GM23338 (cell line): Measurements from ENCODE around the gene GRK5. TPM values are rescaled to one million over a fixed set of nuclear protein-coding genes. Genes with fewer than 3 reads are reported as not detected.

Source experiments
- ATAC-seq: fragments of 200-7000 bp; cut with Tn5 transposase; 3 replicates; pipeline ENCODE4 v1.9.1; 2020
- DNase-seq: peaks from one replicate; pipeline ENCODE4 v3.0.0-alpha.2; 2015; ENCODE audit warnings: low spot score
- H2AFZ ChIP-seq: fragments of 200-600 bp; sonication (generic); 2 replicates; pipeline ENCODE4 v1.8.0; 2016; ENCODE audit warnings: antibody characterized with exemption, mild to moderate bottlenecking, moderate library complexity
- H3F3A ChIP-seq: fragments of 200-600 bp; sonication (generic); replicated peaks from 2 replicates; pipeline ENCODE4 v1.8.0; 2017; ENCODE audit warnings: antibody characterized with exemption, mixed run types, low read depth
- H3K27ac ChIP-seq: fragments of 200-600 bp; sonication (generic); 2 replicates; pipeline ENCODE4 v1.6.1; 2016; ENCODE audit warnings: low read depth
- H3K27me3 ChIP-seq: fragments of 200-600 bp; sonication (generic); 2 replicates; pipeline ENCODE4 v1.8.0; 2016; ENCODE audit warnings: mild to moderate bottlenecking, mixed run types, moderate library complexity; ENCODE audit not compliant: insufficient read depth
- H3K36me3 ChIP-seq: fragments of 200-600 bp; sonication (generic); 2 replicates; pipeline ENCODE4 v1.8.0; 2016; ENCODE audit warnings: mild to moderate bottlenecking; ENCODE audit not compliant: insufficient read depth
- H3K4me1 ChIP-seq: fragments of 200-600 bp; sonication (generic); 2 replicates; pipeline ENCODE4 v1.8.0; 2016; ENCODE audit warnings: mild to moderate bottlenecking, moderate library complexity; ENCODE audit not compliant: insufficient read depth
- H3K4me2 ChIP-seq: fragments of 200-600 bp; sonication (generic); 2 replicates; pipeline ENCODE4 v1.7.1; 2017; ENCODE audit warnings: mixed run types
- H3K4me3 ChIP-seq: fragments of 200-600 bp; sonication (generic); 2 replicates; pipeline ENCODE4 v1.6.1; 2016; ENCODE audit warnings: mixed run types
- H3K79me2 ChIP-seq: fragments of 200-600 bp; sonication (generic); replicated peaks from 2 replicates; pipeline ENCODE4 v1.8.0; 2017; ENCODE audit warnings: mild to moderate bottlenecking; ENCODE audit not compliant: insufficient read depth
- H3K9me2 ChIP-seq: fragments of 200-600 bp; sonication (generic); 2 replicates; pipeline ENCODE4 v1.8.0; 2017; ENCODE audit not compliant: insufficient read depth
- H4K20me1 ChIP-seq: fragments of 200-600 bp; sonication (generic); replicated peaks from 2 replicates; pipeline ENCODE4 v1.8.0; 2017; ENCODE audit warnings: mild to moderate bottlenecking; ENCODE audit not compliant: insufficient read depth
- H3K27ac Mint-ChIP-seq: 2 replicates; pipeline ENCODE4 v1.8.0; 2020; ENCODE audit warnings: inconsistent platforms, mild to moderate bottlenecking, moderate library complexity, mixed read lengths
- H3K27me3 Mint-ChIP-seq: 3 replicates; pipeline ENCODE4 v1.8.0; 2022; ENCODE audit warnings: low read depth, mild to moderate bottlenecking, moderate library complexity, mixed read lengths, inconsistent platforms; ENCODE audit not compliant: insufficient read depth, poor library complexity
- H3K36me3 Mint-ChIP-seq: 3 replicates; pipeline ENCODE4 v1.8.0; 2021; ENCODE audit warnings: low read depth, mild to moderate bottlenecking, inconsistent platforms, moderate library complexity, mixed read lengths
- H3K4me1 Mint-ChIP-seq: 3 replicates; pipeline ENCODE4 v1.8.0; 2020; ENCODE audit warnings: mild to moderate bottlenecking, inconsistent platforms, mixed read lengths
- H3K4me3 Mint-ChIP-seq: 3 replicates; pipeline ENCODE4 v1.8.0; 2021; ENCODE audit warnings: moderate library complexity, mild to moderate bottlenecking, inconsistent platforms, mixed read lengths
- H3K9me3 Mint-ChIP-seq: 3 replicates; pipeline ENCODE4 v1.8.0; 2020; ENCODE audit warnings: moderate library complexity, mild to moderate bottlenecking, inconsistent platforms, mixed read lengths
- CTCF ChIP-seq, 2 experiments: fragments of 200-600 bp in 1 of 2; sonication (generic) in 1 of 2; conservative IDR thresholded peaks; 2 replicates each; pipeline versions ENCODE4 v1.5.1 to v1.6.1; 2016 to 2017; ENCODE audit warnings: antibody characterized with exemption in 2 of 2, low read depth in 2 of 2, mild to moderate bottlenecking in 2 of 2, moderate library complexity in 1 of 2
- ETS1 ChIP-seq: IDR thresholded peaks from 2 replicates; pipeline ENCODE4 v1.6.1; 2016; ENCODE audit warnings: antibody characterized with exemption
- JUNB ChIP-seq: IDR thresholded peaks from one replicate; pipeline ENCODE4 v1.6.1; 2016; ENCODE audit warnings: antibody characterized with exemption; ENCODE audit not compliant: unreplicated experiment
- NANOG ChIP-seq: IDR thresholded peaks from 2 replicates; pipeline ENCODE4 v1.6.1; 2016; ENCODE audit warnings: antibody characterized with exemption, borderline replicate concordance
- POLR2AphosphoS5 ChIP-seq: IDR thresholded peaks from 2 replicates; pipeline ENCODE4 v1.6.1; 2016; ENCODE audit warnings: antibody characterized with exemption, low read depth
- REST ChIP-seq: IDR thresholded peaks from one replicate; pipeline ENCODE4 v1.6.1; 2018; ENCODE audit warnings: antibody characterized with exemption; ENCODE audit not compliant: unreplicated experiment
- STAT1 ChIP-seq: IDR thresholded peaks from one replicate; pipeline ENCODE4 v1.6.1; 2016; ENCODE audit warnings: antibody characterized with exemption; ENCODE audit not compliant: unreplicated experiment
- ZNF114 ChIP-seq: fragments of 250-450 bp; sonication (Bioruptor Pico); IDR thresholded peaks from 2 replicates; pipeline ENCODE4 v1.5.0; 2020; ENCODE audit warnings: mild to moderate bottlenecking, moderate library complexity
- ZNF331 ChIP-seq: fragments of 250-450 bp; sonication (Bioruptor Pico); IDR thresholded peaks from 2 replicates; pipeline ENCODE4 v1.5.0; 2020; ENCODE audit warnings: low read depth, mild to moderate bottlenecking, moderate library complexity
- polyA plus RNA-seq: library from polyadenylated mRNA; unstranded; fragments of >200 nt; fragmentation: Nextera tagmentation; extraction: Ambion mirVana; gene quantifications from 2 replicates; pipeline ENCODE4 v1.2.1, GENCODE V29; 2016
- total RNA-seq: library from RNA; depleted of rRNA; stranded (reverse); fragments of >200 nt; shearing (Covaris generic); gene quantifications from 2 replicates; pipeline ENCODE4 v1.2.3, GENCODE V29; 2014

GRK5 gene
- total and polyA plus RNA-seq, 2 experiments from 2014 or later: 0.53 to 2.0 TPM

- Mint-ChIP-seq H3K4me1 (no peaks in the 10 kb centered on the region), H3K27me3 (peaks cover 4% of the 10 kb centered on the region), H3K9me3 (no peaks in the 10 kb centered on the region), H3K4me3 (no peak overlapping the region), H3K36me3 (no peaks in the 10 kb centered on the region), H3K27ac (no peak overlapping the region)
- H3K36me3 ChIP-seq: no peaks in the 10 kb centered on the region
- no peaks in the 10 kb centered on the region for H3K79me2 ChIP-seq
- no peaks in the 10 kb centered on the region for H4K20me1 ChIP-seq
- H3K9me2 ChIP-seq: no peaks in the 10 kb centered on the region
- no peaks in the 10 kb centered on the region for H3K4me1 ChIP-seq
- H3K27ac ChIP-seq: no peak overlapping the region
- DNase-seq (no peak), ATAC-seq (no peak)
- H2AFZ ChIP-seq: no peak overlapping the region
- H3K4me3 ChIP-seq: no peak overlapping the region
- no peaks in the 10 kb centered on the region for H3F3A ChIP-seq
- H3K27me3 ChIP-seq: no peaks in the 10 kb centered on the region
- no peak overlapping the region for H3K4me2 ChIP-seq
- TF ChIP-seq POLR2AphosphoS5: no peak
- TF ChIP-seq STAT1: no peak
- TF ChIP-seq NANOG: no peak
- TF ChIP-seq REST: no peak
- no peak for TF ChIP-seq ZNF114 (CRISPR knock-in tag)
- TF ChIP-seq ZNF331: no peak
Measured at GRCh38 chr10:119189811-119190282, 17.5 kb upstream of the GRK5 start.

- H2AFZ ChIP-seq: no peak overlapping the region
- H3K36me3 ChIP-seq: no peaks in the 10 kb centered on the region
- H3K9me2 ChIP-seq: no peaks in the 10 kb centered on the region
- H3K4me2 ChIP-seq: no peak overlapping the region
- Mint-ChIP-seq H3K9me3 (no peaks in the 10 kb centered on the region), H3K27me3 (peaks cover 4% of the 10 kb centered on the region), H3K36me3 (no peaks in the 10 kb centered on the region), H3K4me1 (no peaks in the 10 kb centered on the region), H3K4me3 (no peak overlapping the region), H3K27ac (no peak overlapping the region)
- H4K20me1 ChIP-seq: no peaks in the 10 kb centered on the region
- DNase-seq (no peak), ATAC-seq (no peak)
- H3K27me3 ChIP-seq: no peaks in the 10 kb centered on the region
- H3F3A ChIP-seq: no peaks in the 10 kb centered on the region
- H3K79me2 ChIP-seq: no peaks in the 10 kb centered on the region
- no peaks in the 10 kb centered on the region for H3K4me1 ChIP-seq
- no peak overlapping the region for H3K4me3 ChIP-seq
- H3K27ac ChIP-seq: no peak overlapping the region
- TF ChIP-seq ETS1: no peak
- no peak for TF ChIP-seq CTCF (conservative IDR thresholded peaks at IDR 0.05; ENCODE audit: low read depth in 2 of 2)
- TF ChIP-seq JUNB: no peak
- TF ChIP-seq REST: no peak
Measured at GRCh38 chr10:119190353-119190752, 17.0 kb upstream of the GRK5 start.
